ENCODE data around the gene GADL1.

GADL1 gene

GRCh38 chr3:30728143-30728542 lies 166.3 kb downstream of the GADL1 start:
- no peak for DNase-seq (ENCODE audit: low read depth in 1 of 2, low spot score in 1 of 2)

GRCh38 chr3:30724863-30725262 lies 169.6 kb downstream of the GADL1 start:
- no peak for DNase-seq (ENCODE audit: low read depth in 1 of 2, low spot score in 1 of 2)

- DNase-seq (ENCODE audit: low read depth in 1 of 2, low spot score in 1 of 2), result no peak
Observed at GRCh38 chr3:30723211-30723610, 171.2 kb downstream of the GADL1 start.

GRCh38 chr3:30721314-30721634 lies 173.2 kb downstream of the GADL1 start:
- DNase-seq (ENCODE audit: low read depth in 1 of 2, low spot score in 1 of 2), result no peak

DNA sequence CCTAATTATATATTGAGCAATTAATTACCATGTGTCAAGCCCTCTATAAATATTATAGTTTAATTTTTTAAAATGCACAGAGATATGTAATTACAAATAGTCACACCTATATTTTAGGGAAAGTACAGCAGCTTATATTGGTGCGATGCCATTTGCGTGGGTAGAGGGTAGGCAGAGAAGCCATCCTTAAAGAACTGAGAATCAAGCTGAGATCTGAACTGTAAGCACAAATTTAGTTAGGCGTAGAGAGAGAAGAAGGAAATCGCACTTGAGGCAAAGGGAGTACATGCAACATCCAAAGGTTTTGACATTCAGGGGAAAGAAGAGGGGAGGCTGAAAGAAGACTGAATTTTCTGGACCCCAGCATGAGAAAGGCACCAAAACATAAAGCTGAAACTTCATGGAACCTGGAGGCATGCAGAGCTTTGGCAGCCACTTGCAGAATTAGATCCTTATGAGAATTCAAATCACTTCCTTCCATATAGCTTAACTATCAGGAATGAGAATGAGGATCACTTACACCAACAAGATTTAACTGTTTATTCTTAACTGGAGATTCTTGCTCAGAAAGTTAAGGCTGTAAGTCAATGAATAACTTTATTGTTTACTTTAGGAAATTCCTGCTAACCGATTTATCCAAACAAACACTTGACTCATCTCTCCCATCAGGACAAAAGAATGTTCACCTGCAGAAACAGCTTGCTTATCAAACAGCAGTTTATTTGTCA lies 173.7 kb downstream of the GADL1 start:
- no peak for DNase-seq (ENCODE audit: low read depth in 1 of 2, low spot score in 1 of 2)

GRCh38 chr3:30719536-30719935 lies 174.9 kb downstream of the GADL1 start:
- DNase-seq (ENCODE audit: low read depth in 1 of 2, low spot score in 1 of 2), result no peak

DNA sequence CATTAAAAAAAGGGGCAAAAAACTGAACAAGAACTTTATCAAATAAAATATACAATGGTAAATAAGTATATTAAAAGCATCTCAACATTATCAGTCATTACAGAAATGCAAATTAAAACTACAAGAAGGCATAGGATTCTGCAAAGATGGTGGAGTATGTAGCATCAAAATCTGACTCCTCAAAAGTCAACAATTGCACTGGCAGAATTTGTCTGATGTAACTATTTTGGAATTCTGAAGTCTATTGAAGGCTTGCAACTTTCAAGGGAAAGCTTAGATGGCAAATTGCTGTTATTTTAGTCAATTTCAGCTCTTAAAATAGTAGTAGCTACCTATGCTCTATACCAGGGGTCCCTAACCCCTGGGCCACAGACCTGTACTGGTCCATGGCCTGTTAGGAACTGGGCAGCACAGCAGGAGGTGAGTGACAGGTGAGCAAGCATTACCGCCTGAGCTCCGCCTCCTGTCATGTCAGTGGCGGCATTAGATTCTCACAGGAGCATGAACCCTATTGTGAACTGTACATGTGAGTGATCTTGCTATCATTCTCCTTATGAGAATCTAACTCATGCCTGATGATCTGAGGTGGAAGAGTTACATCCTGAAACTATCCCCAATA lies 180.5 kb downstream of the GADL1 start:
- DNase-seq (ENCODE audit: low read depth in 1 of 2, low spot score in 1 of 2), result no peak

DNA sequence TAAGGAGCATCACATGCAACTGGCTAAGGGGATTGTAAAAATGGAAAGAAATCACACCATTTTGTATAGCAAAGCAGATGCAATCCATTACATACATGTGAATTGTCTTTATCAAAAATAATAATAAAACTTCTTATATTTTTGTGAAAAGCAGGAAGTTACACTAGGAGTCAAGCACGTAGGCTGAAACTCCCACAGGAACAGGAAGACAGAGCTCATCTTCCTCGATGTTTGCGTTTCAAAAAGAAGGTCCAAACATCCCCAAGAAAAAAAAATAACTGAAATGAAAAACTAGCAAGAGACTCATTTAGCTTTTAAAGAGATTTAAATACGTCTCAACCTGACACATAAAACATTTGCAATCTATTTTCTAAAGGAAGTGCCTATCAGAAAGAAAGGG lies 181.5 kb downstream of the GADL1 start:
- no peak for DNase-seq (ENCODE audit: low read depth in 1 of 2, low spot score in 1 of 2)

- no peak for DNase-seq (ENCODE audit: low read depth in 1 of 2, low spot score in 1 of 2)
Observed at GRCh38 chr3:30711867-30712266, 182.6 kb downstream of the GADL1 start.

- DNase-seq (ENCODE audit: low read depth in 1 of 2, low spot score in 1 of 2), result no peak
Observed at GRCh38 chr3:30711151-30711550, 183.3 kb downstream of the GADL1 start.

DNA sequence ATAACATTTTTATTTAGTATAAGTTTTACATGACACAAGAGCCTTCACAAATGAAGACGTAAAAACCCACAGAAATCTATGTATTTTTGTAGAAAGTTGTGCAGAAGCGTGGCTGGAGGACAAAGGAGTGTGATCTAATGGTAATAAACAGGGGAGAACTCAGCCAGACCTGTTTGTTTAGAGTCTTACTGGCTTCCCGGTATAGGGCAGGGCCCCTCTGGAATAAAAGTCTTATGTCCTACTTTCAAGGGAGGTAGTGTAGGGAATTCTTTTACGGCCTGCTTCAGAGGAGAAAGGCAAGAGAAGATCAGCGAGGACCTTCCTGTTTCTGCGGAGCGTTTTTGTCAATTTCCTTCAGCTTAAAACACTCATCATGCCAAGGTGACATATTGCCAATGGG lies 184.4 kb downstream of the GADL1 start:
- no peak for DNase-seq (ENCODE audit: low read depth in 1 of 2, low spot score in 1 of 2)

- no peak for DNase-seq (ENCODE audit: low read depth in 1 of 2, low spot score in 1 of 2)
Observed at GRCh38 chr3:30708472-30708871, 186.0 kb downstream of the GADL1 start.

- no peak for DNase-seq (ENCODE audit: low read depth in 1 of 2, low spot score in 1 of 2)
Observed at GRCh38 chr3:30707825-30708224, 186.6 kb downstream of the GADL1 start.

- DNase-seq (ENCODE audit: low read depth in 1 of 2, low spot score in 1 of 2), result no peak
Observed at GRCh38 chr3:30704931-30705890, 189.2 kb downstream of the GADL1 start.

- no peak for DNase-seq (ENCODE audit: low read depth in 1 of 2, low spot score in 1 of 2)
Observed at GRCh38 chr3:30702828-30703397, 191.5 kb downstream of the GADL1 start.

DNA sequence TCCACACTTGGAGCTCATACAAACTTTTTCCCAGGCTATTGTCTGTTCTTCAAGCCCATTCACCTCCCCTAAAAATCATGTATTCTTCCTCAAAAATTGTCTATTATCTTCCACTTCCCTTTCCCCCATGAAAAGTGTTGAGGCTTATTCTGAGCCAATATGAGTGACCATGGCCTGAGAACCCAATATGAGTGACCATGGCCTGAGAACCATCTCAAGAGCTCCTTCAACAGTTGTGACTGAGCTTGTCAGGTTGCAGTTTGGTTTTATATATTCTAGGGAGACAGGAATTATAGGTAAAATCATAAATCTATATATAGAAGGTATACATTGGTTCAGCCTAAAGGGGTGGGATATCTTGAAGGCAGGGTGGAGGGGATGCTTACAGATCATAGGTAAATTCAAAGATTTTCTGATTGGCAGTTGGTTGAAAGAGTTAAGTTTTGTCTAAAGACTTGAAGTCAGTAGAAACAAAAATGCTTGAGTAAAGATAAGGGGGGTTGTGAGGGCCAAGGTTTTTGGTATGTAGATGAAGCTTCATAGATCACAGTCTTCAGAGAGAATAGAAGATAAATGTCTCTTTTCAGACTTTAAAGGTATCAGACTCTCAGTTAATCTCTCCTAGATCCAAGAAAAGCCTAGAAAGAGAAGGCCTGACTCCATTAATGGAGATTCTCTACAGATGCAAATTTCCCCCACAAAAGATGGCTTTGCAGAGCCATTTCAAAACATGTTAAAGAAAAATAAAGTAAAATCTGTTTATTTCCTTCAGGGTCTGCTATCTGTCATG lies 192.2 kb downstream of the GADL1 start:
- DNase-seq (ENCODE audit: low read depth in 1 of 2, low spot score in 1 of 2), result no peak

DNA sequence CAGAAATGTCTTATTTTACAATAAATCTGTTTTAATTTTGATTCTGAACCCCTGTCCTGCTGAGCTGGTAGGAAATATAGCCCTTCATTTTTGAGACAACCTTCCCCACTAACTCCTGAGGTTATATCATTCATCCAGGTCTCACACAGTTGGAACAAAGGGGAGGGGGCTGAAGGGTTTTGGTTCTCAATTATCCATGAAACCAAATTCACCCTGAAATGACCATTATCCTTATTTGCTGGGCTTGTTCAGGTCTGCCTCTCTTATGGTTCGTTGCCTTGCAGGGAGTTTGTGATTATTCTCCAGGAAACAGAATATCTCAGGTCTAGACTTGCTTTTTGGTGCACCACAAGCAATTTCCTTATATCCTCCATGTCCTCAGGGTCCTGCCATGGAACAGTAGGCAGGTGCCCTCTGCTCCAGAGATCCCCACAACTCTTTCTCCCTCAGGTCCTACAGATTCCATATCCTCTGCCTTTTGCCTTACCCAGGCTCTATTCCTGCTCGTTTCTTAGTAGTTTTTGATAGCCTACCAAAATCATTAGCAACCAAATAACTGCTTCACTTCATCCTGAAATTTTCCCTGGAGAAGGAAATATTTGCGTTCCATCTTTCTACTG lies 193.6 kb downstream of the GADL1 start:
- no peak for DNase-seq (ENCODE audit: low read depth in 1 of 2, low spot score in 1 of 2)

GRCh38 chr3:30699927-30700326 lies 194.5 kb downstream of the GADL1 start:
- no peak for DNase-seq (ENCODE audit: low read depth in 1 of 2, low spot score in 1 of 2)

DNA sequence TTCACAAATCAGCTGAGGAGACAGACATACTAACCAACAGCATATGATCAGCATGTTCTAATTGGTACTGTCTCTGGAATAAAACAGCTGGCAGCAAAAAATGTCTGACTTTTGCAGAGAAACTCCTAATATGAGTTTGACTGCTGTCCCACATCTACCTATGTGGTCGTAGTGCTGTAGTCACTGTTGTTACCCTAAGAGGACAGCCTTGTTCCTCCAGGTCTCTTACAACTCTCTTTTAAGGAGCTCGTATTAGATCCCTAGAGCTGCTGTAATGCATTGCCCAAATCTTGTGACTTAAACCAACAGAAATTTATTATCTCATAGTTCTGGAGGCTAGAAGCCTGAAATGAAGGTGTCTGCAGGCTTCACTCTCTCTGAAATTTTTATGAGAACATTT lies 195.9 kb downstream of the GADL1 start:
- no peak for DNase-seq (ENCODE audit: low read depth in 1 of 2, low spot score in 1 of 2)

- DNase-seq (ENCODE audit: low read depth in 1 of 2, low spot score in 1 of 2), result no peak
Observed at GRCh38 chr3:30696896-30697295, 197.6 kb downstream of the GADL1 start.

Measured in activated CD4-positive, alpha-beta T cell treated with anti-CD3 and anti-CD28 coated beads, Interleukin-2, amount 50 U/mL, for 24 hours (primary cell).